ENCODE measurements around the gene RPL4.
"Not testable (repeated sequence)": the region's sequence is repeated elsewhere in the genome, so short reads cannot be mapped to it uniquely, and the experiment has no call there.

RPL4 gene

GRCh38 chr15:66504563-66505429, at the start of gene RPL4, which contains the start of gene ZWILCH:
RPL4 (minus strand) TSS chr15:66504855; CDS start chr15:66504790, 65 bp downstream.
ZWILCH (plus strand) TSS chr15:66505326; CDS start chr15:66505339, 13 bp downstream.
- DNase-seq (ENCODE audit: low spot score), result peak; percentile 85

GRCh38 chr15:66545255-66545654, 40.6 kb upstream of the RPL4 start:
- DNase-seq (ENCODE audit: low spot score), result no peak

GRCh38 chr15:66542896-66543295, 38.2 kb upstream of the RPL4 start:
- no peak for DNase-seq (ENCODE audit: low spot score)

GRCh38 chr15:66535056-66535455, 30.4 kb upstream of the RPL4 start:
- no peak for DNase-seq (ENCODE audit: low spot score)

- DNase-seq (ENCODE audit: low spot score), result no peak
These were observed 20.2 kb upstream of the RPL4 start for GRCh38 chr15:66524838-66525237.

GRCh38 chr15:66523926-66524325, 19.3 kb upstream of the RPL4 start:
- DNase-seq (ENCODE audit: low spot score), result no peak

- DNase-seq (ENCODE audit: low spot score), result no peak
These were observed 11.3 kb upstream of the RPL4 start for GRCh38 chr15:66515901-66516322.

- no peak for DNase-seq (ENCODE audit: low spot score)
These were observed 9.9 kb upstream of the RPL4 start for GRCh38 chr15:66514586-66514985.

GRCh38 chr15:66508293-66508883, 3.7 kb upstream of the RPL4 start:
- no peak for DNase-seq (ENCODE audit: low spot score)

- no peak for DNase-seq (ENCODE audit: low spot score)
These were observed 1.2 kb upstream of the RPL4 start for GRCh38 chr15:66505818-66506217.

GRCh38 chr15:66505430-66505811, 766 bp upstream of the RPL4 start:
- DNase-seq (ENCODE audit: low spot score), result no peak

GRCh38 chr15:66503780-66504562, 684 bp downstream of the RPL4 start:
- DNase-seq (ENCODE audit: low spot score), result no peak

GRCh38 chr15:66503041-66503648, 1.5 kb downstream of the RPL4 start:
- not testable (repeated sequence) for DNase-seq (ENCODE audit: low spot score)

GRCh38 chr15:66502491-66502890, 2.2 kb downstream of the RPL4 start:
- DNase-seq (ENCODE audit: low spot score), result no peak

- DNase-seq (ENCODE audit: low spot score), result not testable (repeated sequence)
These were observed 4.3 kb downstream of the RPL4 start for GRCh38 chr15:66500346-66500745.

- peak; percentile 50 for DNase-seq (ENCODE audit: low spot score)
These were observed 5.9 kb downstream of the RPL4 start for GRCh38 chr15:66498501-66499386.

GRCh38 chr15:66497502-66498455, 6.9 kb downstream of the RPL4 start, which contains the start of gene SNAPC5:
SNAPC5 (minus strand) TSS chr15:66497762; CDS start chr15:66497731, 31 bp downstream.
- peak; percentile 97 for DNase-seq (ENCODE audit: low spot score)

GRCh38 chr15:66496951-66497501, 7.6 kb downstream of the RPL4 start:
- DNase-seq (ENCODE audit: low spot score), result no peak

- no peak for DNase-seq (ENCODE audit: low spot score)
These were observed 10.4 kb downstream of the RPL4 start for GRCh38 chr15:66494262-66494661.
